ENCODE measurements around the gene SOCS3. TPM values are rescaled to one million over a fixed set of nuclear protein-coding genes. Genes with fewer than 3 reads are reported as not detected.

Gene SOCS3
- total and polyA plus RNA-seq, 3 donors from 2014 or later, result 2.2 to 17.8 (median 9.6) TPM

DNA sequence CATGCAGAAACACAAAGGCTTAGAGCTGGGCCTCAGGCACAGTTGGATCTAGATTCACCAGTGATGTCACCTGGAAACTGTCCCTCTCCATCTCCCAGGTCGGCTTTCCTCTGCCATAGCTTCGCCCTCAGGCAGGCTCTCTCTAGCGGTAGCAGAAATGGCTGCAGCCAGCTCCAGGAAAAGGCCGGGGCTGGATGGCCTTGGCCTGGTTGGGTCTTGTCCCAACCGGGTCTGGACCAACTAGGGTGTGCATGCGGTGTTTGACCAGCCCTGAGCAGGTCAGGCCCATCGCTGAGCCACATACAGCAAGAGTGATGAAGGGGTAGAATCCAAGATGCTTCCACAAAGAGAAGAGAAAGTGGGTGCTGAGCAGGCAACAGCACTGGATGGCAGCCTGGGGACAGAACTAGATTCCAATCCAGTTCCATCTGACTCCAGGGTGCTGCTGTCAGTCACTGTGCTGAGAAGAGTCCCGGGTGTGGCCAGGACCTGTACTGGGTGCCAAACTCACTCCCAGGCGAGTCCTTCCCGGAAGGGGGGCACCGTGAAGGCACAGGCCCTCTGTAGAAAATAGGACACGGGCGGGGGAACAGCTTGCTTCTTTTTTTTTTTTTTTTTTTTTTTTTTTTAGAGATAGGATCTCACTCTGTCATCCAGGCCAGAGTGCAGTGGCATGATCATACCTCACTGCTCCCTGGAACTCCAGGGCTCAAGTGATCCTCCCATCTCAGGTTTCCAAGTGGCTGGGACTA, 51.8 kb downstream of the SOCS3 start:
- Histone ChIP-seq H3K9me3 (no peaks in the 10 kb centered on the region), H3K4me3 (no peak overlapping the region), H3K4me1 (peaks cover 15% of the 10 kb centered on the region), H3K36me3 (ENCODE audit: low read depth, missing control alignments) (no peaks in the 10 kb centered on the region), H3K27me3 (no peaks in the 10 kb centered on the region), H3K27ac (no peak overlapping the region)
- DNase-seq, result peak; percentile 38
- no peak for TF ChIP-seq POLR2A (IDR thresholded peaks at IDR 0.05)
- TF ChIP-seq, protein P1, sequence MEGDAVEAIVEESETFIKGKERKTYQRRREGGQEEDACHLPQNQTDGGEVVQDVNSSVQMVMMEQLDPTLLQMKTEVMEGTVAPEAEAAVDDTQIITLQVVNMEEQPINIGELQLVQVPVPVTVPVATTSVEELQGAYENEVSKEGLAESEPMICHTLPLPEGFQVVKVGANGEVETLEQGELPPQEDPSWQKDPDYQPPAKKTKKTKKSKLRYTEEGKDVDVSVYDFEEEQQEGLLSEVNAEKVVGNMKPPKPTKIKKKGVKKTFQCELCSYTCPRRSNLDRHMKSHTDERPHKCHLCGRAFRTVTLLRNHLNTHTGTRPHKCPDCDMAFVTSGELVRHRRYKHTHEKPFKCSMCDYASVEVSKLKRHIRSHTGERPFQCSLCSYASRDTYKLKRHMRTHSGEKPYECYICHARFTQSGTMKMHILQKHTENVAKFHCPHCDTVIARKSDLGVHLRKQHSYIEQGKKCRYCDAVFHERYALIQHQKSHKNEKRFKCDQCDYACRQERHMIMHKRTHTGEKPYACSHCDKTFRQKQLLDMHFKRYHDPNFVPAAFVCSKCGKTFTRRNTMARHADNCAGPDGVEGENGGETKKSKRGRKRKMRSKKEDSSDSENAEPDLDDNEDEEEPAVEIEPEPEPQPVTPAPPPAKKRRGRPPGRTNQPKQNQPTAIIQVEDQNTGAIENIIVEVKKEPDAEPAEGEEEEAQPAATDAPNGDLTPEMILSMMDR (IDR thresholded peaks at IDR 0.05), result peak; percentile 7 to 22 (median 20)
- WGBS, 2 donors, result 57 to 63% methylated on average over 13 of the region's 13 CpGs
- intact Hi-C loops (cut with DNase I; ENCODE audit: low total_unique reads), result no loop called here

DNA sequence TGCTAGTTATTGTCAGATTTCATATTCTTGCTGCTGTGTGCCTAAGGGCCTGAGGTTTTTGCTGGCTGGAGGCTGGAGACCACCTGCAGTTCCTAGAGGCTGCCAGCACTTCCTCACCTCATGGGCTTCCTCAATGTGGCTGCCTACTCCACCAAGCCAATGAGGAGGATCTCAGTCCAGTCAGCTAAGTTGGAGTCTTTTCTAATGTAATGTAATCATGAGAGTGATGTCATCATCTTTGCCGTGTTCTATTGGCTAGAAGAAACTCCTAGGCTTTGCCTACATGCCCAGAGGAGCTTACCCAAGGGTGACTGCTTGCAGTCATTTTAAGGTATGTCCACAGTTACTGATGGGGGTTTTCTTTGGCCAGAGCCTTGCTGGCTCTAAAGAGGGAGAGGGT, 53.0 kb downstream of the SOCS3 start:
- intact Hi-C loops (cut with DNase I; ENCODE audit: low total_unique reads), result no loop called here
- WGBS, 2 donors, result 86 to 93% methylated on average over 1 of the region's 1 CpG

More for the DNA sequence above, 53.0 kb downstream of the SOCS3 start:
- Histone ChIP-seq H3K4me3 (no peak overlapping the region), H3K9me3 (no peaks in the 10 kb centered on the region), H3K27me3 (no peaks in the 10 kb centered on the region), H3K27ac (no peak overlapping the region), H3K36me3 (ENCODE audit: low read depth, missing control alignments) (no peaks in the 10 kb centered on the region), H3K4me1 (peaks cover 15% of the 10 kb centered on the region)
- DNase-seq, result no peak
- TF ChIP-seq POLR2A (IDR thresholded peaks at IDR 0.05), result no peak
- TF ChIP-seq, protein P1 (IDR thresholded peaks at IDR 0.05), result no peak

Small RNA genes within 50 kb of the gene (small RNA-seq; reads per million reads assigned to genes)
- gene RF00415 (0 reads per million in 2 donors), gene RN7SL236P (0 to 0.19 reads per million in 2 donors)

Other genes with a start within 250 kb of the SOCS3 start
- 10 to 100 TPM; 18.0 to 20.3 TPM for gene TMC6, start 231.3 kb downstream of the SOCS3 start, total RNA-seq
- gene TMC6, start 231.3 kb downstream of the SOCS3 start, polyA plus RNA-seq (ENCODE audit: insufficient read depth, low read depth, low replicate concordance), result 10.8 TPM
- gene TMC8, start 229.3 kb downstream of the SOCS3 start, total RNA-seq, result 1 to 10 TPM; 3.5 to 9.3 TPM
- 5.6 TPM for gene TMC8, start 229.3 kb downstream of the SOCS3 start, polyA plus RNA-seq (ENCODE audit: insufficient read depth, low read depth, low replicate concordance)
- gene C17orf99, start 213.7 kb downstream of the SOCS3 start, total RNA-seq, result 1 to 10 TPM; 1.1 to 1.3 TPM
- gene C17orf99, start 213.7 kb downstream of the SOCS3 start, polyA plus RNA-seq (ENCODE audit: insufficient read depth, low read depth, low replicate concordance), result not detected
- 10 to 100 TPM; 68.7 to 70.6 TPM for gene SYNGR2, start 191.5 kb downstream of the SOCS3 start, total RNA-seq
- 63.7 TPM for gene SYNGR2, start 191.5 kb downstream of the SOCS3 start, polyA plus RNA-seq (ENCODE audit: insufficient read depth, low read depth, low replicate concordance)
- gene TK1, start 173.0 kb downstream of the SOCS3 start, total RNA-seq, result 1 to 10 TPM; 3.9 to 4.8 TPM
- gene TK1, start 173.0 kb downstream of the SOCS3 start, polyA plus RNA-seq (ENCODE audit: insufficient read depth, low read depth, low replicate concordance), result 5.7 TPM
- 10 to 100 TPM; 59.4 to 82.2 TPM for gene AFMID, start 172.7 kb downstream of the SOCS3 start, total RNA-seq
- gene AFMID, start 172.7 kb downstream of the SOCS3 start, polyA plus RNA-seq (ENCODE audit: insufficient read depth, low read depth, low replicate concordance), result 36.1 TPM
- gene BIRC5, start 145.8 kb downstream of the SOCS3 start, total RNA-seq, result 10 to 100 TPM; 12.4 to 28.1 TPM
- gene BIRC5, start 145.8 kb downstream of the SOCS3 start, polyA plus RNA-seq (ENCODE audit: insufficient read depth, low read depth, low replicate concordance), result 58.5 TPM
- gene TMEM235, start 128.4 kb downstream of the SOCS3 start, total RNA-seq, result not detected
- gene TMEM235, start 128.4 kb downstream of the SOCS3 start, polyA plus RNA-seq (ENCODE audit: insufficient read depth, low read depth, low replicate concordance), result not detected
- gene PGS1, start 18.6 kb upstream of the SOCS3 start, total RNA-seq, result 10 to 100 TPM; 50.4 to 58.4 TPM
- gene PGS1, start 18.6 kb upstream of the SOCS3 start, polyA plus RNA-seq (ENCODE audit: insufficient read depth, low read depth, low replicate concordance), result 34.9 TPM
- 10 to 100 TPM; 38.5 to 57.6 TPM for gene DNAH17, start 217.3 kb upstream of the SOCS3 start, total RNA-seq
- gene DNAH17, start 217.3 kb upstream of the SOCS3 start, polyA plus RNA-seq (ENCODE audit: insufficient read depth, low read depth, low replicate concordance), result 93.1 TPM

All from testis (tissue), 3 donors.